NCI-H1105 (cell line): ENCODE results near the gene NCBP2.

ENCODE experiments used
- DNase-seq: peaks from one replicate; lab custom pipeline; 2025; lab: John Stamatoyannopoulos, UW

The NCBP2 gene

GRCh38 chr3:196941729-196942225, 551 bp downstream of the NCBP2 start:
- peak; percentile 56 for DNase-seq

- no peak for DNase-seq
Observed at GRCh38 chr3:196938576-196938975, 3.8 kb downstream of the NCBP2 start.

- no peak for DNase-seq
Observed at GRCh38 chr3:196938124-196938523, 4.2 kb downstream of the NCBP2 start.

GRCh38 chr3:196936288-196936687, 6.0 kb downstream of the NCBP2 start:
- DNase-seq = no peak

- DNase-seq = no peak
Observed at GRCh38 chr3:196932600-196932999, 9.7 kb downstream of the NCBP2 start.

- no peak for DNase-seq
Observed at GRCh38 chr3:196931828-196932587, 10.3 kb downstream of the NCBP2 start.

GRCh38 chr3:196931157-196931556, 11.2 kb downstream of the NCBP2 start:
- no peak for DNase-seq

GRCh38 chr3:196927571-196928453, 14.5 kb downstream of the NCBP2 start:
- DNase-seq = no peak

GRCh38 chr3:196920733-196921132, 21.6 kb downstream of the NCBP2 start:
- no peak for DNase-seq

- DNase-seq = no peak
Observed at GRCh38 chr3:196918968-196919367, 23.4 kb downstream of the NCBP2 start.

- DNase-seq = no peak
Observed at GRCh38 chr3:196916995-196917394, 25.3 kb downstream of the NCBP2 start.

- DNase-seq = no peak
Observed at GRCh38 chr3:196916221-196916620, 26.1 kb downstream of the NCBP2 start.

- no peak for DNase-seq
Observed at GRCh38 chr3:196915375-196915774, 27.0 kb downstream of the NCBP2 start.

- DNase-seq = no peak
Observed at GRCh38 chr3:196914866-196915265, 27.5 kb downstream of the NCBP2 start.

GRCh38 chr3:196903740-196904139, 38.6 kb downstream of the NCBP2 start:
- no peak for DNase-seq

GRCh38 chr3:196902296-196902695, 40.0 kb downstream of the NCBP2 start:
- DNase-seq = no peak

GRCh38 chr3:196901768-196902167, 40.6 kb downstream of the NCBP2 start:
- no peak for DNase-seq

- no peak for DNase-seq
Observed at GRCh38 chr3:196896229-196896628, 46.1 kb downstream of the NCBP2 start.

GRCh38 chr3:196894557-196895295, 47.6 kb downstream of the NCBP2 start:
- no peak for DNase-seq

- no peak for DNase-seq
Observed at GRCh38 chr3:196889844-196890708, 52.3 kb downstream of the NCBP2 start.

GRCh38 chr3:196886144-196886543, 56.2 kb downstream of the NCBP2 start:
- no peak for DNase-seq
